NCI-H187 treated with DMSO at 0.1 percent for 48 hours (cell line): ENCODE data around the gene MGAT4A.

Experiments
- DNase-seq: peaks from one replicate; lab custom pipeline; 2025; lab: John Stamatoyannopoulos, UW

The MGAT4A gene

GRCh38 chr2:98658816-98659490, 72.0 kb downstream of the MGAT4A start:
- DNase-seq = no peak

- DNase-seq = no peak
Observed at GRCh38 chr2:98656800-98657199, 74.1 kb downstream of the MGAT4A start.

- no peak for DNase-seq
Observed at GRCh38 chr2:98654699-98655495, 76.0 kb downstream of the MGAT4A start.

GRCh38 chr2:98650998-98651397, 79.9 kb downstream of the MGAT4A start:
- no peak for DNase-seq

GRCh38 chr2:98649992-98650375, 80.9 kb downstream of the MGAT4A start:
- no peak for DNase-seq

- DNase-seq = peak; percentile 72
Observed at GRCh38 chr2:98649135-98649991, 81.6 kb downstream of the MGAT4A start.

GRCh38 chr2:98648451-98648850, 82.5 kb downstream of the MGAT4A start:
- no peak for DNase-seq

- DNase-seq = no peak
Observed at GRCh38 chr2:98647636-98648035, 83.3 kb downstream of the MGAT4A start.

GRCh38 chr2:98643496-98644100, 87.3 kb downstream of the MGAT4A start:
- DNase-seq = no peak

- no peak for DNase-seq
Observed at GRCh38 chr2:98637401-98638147, 93.4 kb downstream of the MGAT4A start.

GRCh38 chr2:98634406-98635092, 96.4 kb downstream of the MGAT4A start:
- no peak for DNase-seq

- DNase-seq = no peak
Observed at GRCh38 chr2:98632351-98632750, 98.6 kb downstream of the MGAT4A start.

GRCh38 chr2:98623657-98624056, 107.3 kb downstream of the MGAT4A start:
- DNase-seq = no peak

GRCh38 chr2:98617149-98617548, 113.8 kb downstream of the MGAT4A start:
- DNase-seq = no peak

- no peak for DNase-seq
Observed at GRCh38 chr2:98615481-98615880, 115.5 kb downstream of the MGAT4A start.

GRCh38 chr2:98614024-98614739, 116.8 kb downstream of the MGAT4A start:
- DNase-seq = no peak

- DNase-seq = no peak
Observed at GRCh38 chr2:98608962-98609604, 121.8 kb downstream of the MGAT4A start.

GRCh38 chr2:98608116-98608961, 122.6 kb downstream of the MGAT4A start, which contains the start of the genes COA5 and UNC50:
Gene COA5 (minus strand): TSS chr2:98608512. CDS start chr2:98608405, 107 bp downstream.
Gene UNC50 (plus strand): TSS chr2:98608589. CDS start chr2:98609760, 1,171 bp downstream.
- DNase-seq = peak; percentile 27

GRCh38 chr2:98607741-98608115, 123.2 kb downstream of the MGAT4A start:
- DNase-seq = no peak
